Osteocyte (in vitro differentiated cells): ENCODE data around the gene GAGE10. TPM values are rescaled to one million over a fixed set of nuclear protein-coding genes. Genes with fewer than 3 reads are reported as not detected.

Experiments used
- DNase-seq: peaks from one replicate; pipeline ENCODE4 v3.0.0; 2021; ENCODE audit warnings: mixed read lengths; ENCODE audit not compliant: unreplicated experiment; ENCODE audit errors: extremely low spot score
- H3K27ac Mint-ChIP-seq: one replicate; pipeline ENCODE4 v1.8.0; 2021; ENCODE audit warnings: mild to moderate bottlenecking, mixed read lengths; ENCODE audit not compliant: unreplicated experiment
- H3K27me3 Mint-ChIP-seq: one replicate; pipeline ENCODE4 v1.8.0; 2021; ENCODE audit warnings: mixed read lengths; ENCODE audit not compliant: unreplicated experiment
- H3K36me3 Mint-ChIP-seq: one replicate; pipeline ENCODE4 v1.8.0; 2021; ENCODE audit warnings: mixed read lengths; ENCODE audit not compliant: unreplicated experiment
- H3K4me1 Mint-ChIP-seq: one replicate; pipeline ENCODE4 v1.8.0; 2021; ENCODE audit warnings: mixed read lengths; ENCODE audit not compliant: unreplicated experiment
- H3K4me3 Mint-ChIP-seq: one replicate; pipeline ENCODE4 v1.8.0; 2021; ENCODE audit warnings: mild to moderate bottlenecking, moderate library complexity, mixed read lengths; ENCODE audit not compliant: unreplicated experiment
- H3K9me3 Mint-ChIP-seq: one replicate; pipeline ENCODE4 v1.8.0; 2021; ENCODE audit warnings: mixed read lengths; ENCODE audit not compliant: unreplicated experiment
- CTCF ChIP-seq: fragments of 200-600 bp; sonication (generic); IDR thresholded peaks from 2 replicates; pipeline ENCODE4 v1.5.0; 2021; ENCODE audit warnings: antibody characterized with exemption, mild to moderate bottlenecking, moderate library complexity
- total RNA-seq: library from RNA; stranded (reverse); gene quantifications from 2 replicates; pipeline ENCODE4 v1.2.1, GENCODE V29; 2021

GAGE10 gene
- total RNA-seq, 1 donor from 2014 or later: not detected

GRCh38 chrX:49270249-49270921 is 33.1 kb upstream of the GAGE10 start:
- peak overlapping the region; percentile 59 for H3K27ac Mint-ChIP-seq
- peak overlapping the region; percentile 67 for H3K4me3 Mint-ChIP-seq

GRCh38 chrX:49271341-49271740 is 32.1 kb upstream of the GAGE10 start:
- Mint-ChIP-seq H3K4me3 (peak overlapping the region; percentile 67), H3K27ac (peak overlapping the region; percentile 59), H3K36me3 (no peaks in the 10 kb centered on the region), H3K27me3 (no peaks in the 10 kb centered on the region), H3K4me1 (peaks cover 16% of the 10 kb centered on the region), H3K9me3 (no peaks in the 10 kb centered on the region)
- DNase-seq: no peak
- TF ChIP-seq CTCF: no peak

More at GRCh38 chrX:49270249-49270921, 33.1 kb upstream of the GAGE10 start:
- Mint-ChIP-seq H3K36me3 (no peaks in the 10 kb centered on the region), H3K27me3 (no peaks in the 10 kb centered on the region), H3K9me3 (no peaks in the 10 kb centered on the region), H3K4me1 (peaks cover 16% of the 10 kb centered on the region)
- no peak for DNase-seq
- no peak for TF ChIP-seq CTCF

- DNase-seq: no peak
- Mint-ChIP-seq H3K36me3 (peaks cover 2% of the 10 kb centered on the region), H3K9me3 (no peaks in the 10 kb centered on the region), H3K27me3 (no peaks in the 10 kb centered on the region), H3K4me1 (peaks cover 16% of the 10 kb centered on the region), H3K27ac (no peak overlapping the region), H3K4me3 (no peak overlapping the region)
- no peak for TF ChIP-seq CTCF
Observed at GRCh38 chrX:49272421-49272820, 31.0 kb upstream of the GAGE10 start.

GRCh38 chrX:49273181-49273727 is 30.2 kb upstream of the GAGE10 start:
- no peak overlapping the region for H3K4me3 Mint-ChIP-seq
- no peaks in the 10 kb centered on the region for H3K27me3 Mint-ChIP-seq
- peaks cover 2% of the 10 kb centered on the region for H3K36me3 Mint-ChIP-seq
- H3K9me3 Mint-ChIP-seq: no peaks in the 10 kb centered on the region
- peaks cover 13% of the 10 kb centered on the region for H3K4me1 Mint-ChIP-seq
- DNase-seq: no peak
- no peak for TF ChIP-seq CTCF
- H3K27ac Mint-ChIP-seq: no peak overlapping the region

GRCh38 chrX:49276207-49276606 is 27.2 kb upstream of the GAGE10 start:
- Mint-ChIP-seq H3K4me1 (peaks cover 6% of the 10 kb centered on the region), H3K4me3 (no peak overlapping the region), H3K27ac (no peak overlapping the region), H3K36me3 (peaks cover 2% of the 10 kb centered on the region), H3K9me3 (no peaks in the 10 kb centered on the region), H3K27me3 (no peaks in the 10 kb centered on the region)
- no peak for TF ChIP-seq CTCF
- DNase-seq: no peak
